Gastrocnemius medialis (tissue), 4 donors: ENCODE measurements around the gene PHF14.

Experiments used
- POLR2A ChIP-seq, 2 donors: fragments of 450-650 bp; IDR thresholded peaks; one replicate each; pipeline ENCODE4 v1.6.1; 2017; ENCODE audit warnings: antibody characterized with exemption in 2 of 2, mild to moderate bottlenecking in 2 of 2, moderate library complexity in 2 of 2
- TF ChIP-seq, protein P1 (sequence below), 5 experiments: fragments of 450-650 bp in 3 of 5; fragments of 200-600 bp in 2 of 5; sonication (generic) in 2 of 5; IDR thresholded peaks in 4 of 5; conservative IDR thresholded peaks in 1 of 5; 1 replicate in 4 of 5; 2 replicates in 1 of 5; pipeline ENCODE4 v1.5.1; 2016 to 2019; ENCODE audit warnings: antibody characterized with exemption in 5 of 5, mild to moderate bottlenecking in 3 of 5, moderate library complexity in 3 of 5

DNA sequence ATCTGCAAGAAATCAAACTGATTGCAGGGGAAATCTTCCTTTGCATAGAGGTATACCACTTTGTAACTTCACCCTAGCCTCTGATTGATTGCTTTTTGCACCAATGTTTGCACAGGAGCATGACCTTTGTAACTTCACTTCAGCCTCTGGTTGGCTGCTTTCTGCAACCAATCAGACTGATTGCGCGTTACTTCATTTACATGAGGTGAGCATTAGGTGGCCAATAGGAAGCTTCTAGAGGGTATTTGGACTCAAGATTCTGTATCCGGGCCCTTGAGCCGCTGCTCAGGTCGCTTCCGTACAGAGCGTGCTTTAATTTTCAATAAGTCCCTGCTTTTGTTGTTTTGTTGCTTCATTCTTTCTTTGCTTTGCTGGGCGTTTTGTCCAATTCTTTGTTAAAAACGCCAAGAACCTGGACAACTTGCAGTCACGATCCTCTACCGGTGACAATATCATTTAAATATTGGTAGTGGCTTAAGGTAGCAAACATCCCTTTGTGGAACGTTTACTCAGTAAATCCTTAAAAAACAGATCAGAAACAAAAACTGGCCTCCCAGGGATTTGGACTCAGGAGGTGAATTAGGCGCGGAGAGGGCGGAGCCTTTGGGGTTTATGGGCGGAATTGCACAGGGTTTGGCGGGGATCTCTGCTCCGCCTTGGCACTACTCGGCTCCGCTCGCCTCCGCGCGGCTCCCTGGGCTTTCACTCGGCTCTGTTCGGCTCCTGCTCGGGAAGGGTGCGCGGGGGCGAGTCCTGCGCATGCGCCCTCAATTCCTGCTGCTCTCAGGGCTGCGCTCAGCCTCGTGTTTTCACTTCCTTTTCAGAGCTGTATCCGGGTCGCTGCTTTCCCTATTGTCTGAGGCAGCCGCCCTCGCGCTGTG, at the start of gene PHF14:
- TF ChIP-seq, protein P1, sequence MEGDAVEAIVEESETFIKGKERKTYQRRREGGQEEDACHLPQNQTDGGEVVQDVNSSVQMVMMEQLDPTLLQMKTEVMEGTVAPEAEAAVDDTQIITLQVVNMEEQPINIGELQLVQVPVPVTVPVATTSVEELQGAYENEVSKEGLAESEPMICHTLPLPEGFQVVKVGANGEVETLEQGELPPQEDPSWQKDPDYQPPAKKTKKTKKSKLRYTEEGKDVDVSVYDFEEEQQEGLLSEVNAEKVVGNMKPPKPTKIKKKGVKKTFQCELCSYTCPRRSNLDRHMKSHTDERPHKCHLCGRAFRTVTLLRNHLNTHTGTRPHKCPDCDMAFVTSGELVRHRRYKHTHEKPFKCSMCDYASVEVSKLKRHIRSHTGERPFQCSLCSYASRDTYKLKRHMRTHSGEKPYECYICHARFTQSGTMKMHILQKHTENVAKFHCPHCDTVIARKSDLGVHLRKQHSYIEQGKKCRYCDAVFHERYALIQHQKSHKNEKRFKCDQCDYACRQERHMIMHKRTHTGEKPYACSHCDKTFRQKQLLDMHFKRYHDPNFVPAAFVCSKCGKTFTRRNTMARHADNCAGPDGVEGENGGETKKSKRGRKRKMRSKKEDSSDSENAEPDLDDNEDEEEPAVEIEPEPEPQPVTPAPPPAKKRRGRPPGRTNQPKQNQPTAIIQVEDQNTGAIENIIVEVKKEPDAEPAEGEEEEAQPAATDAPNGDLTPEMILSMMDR (IDR thresholded peaks at IDR 0.05 in 4 of 5, conservative IDR thresholded peaks at IDR 0.05 in 1 of 5), result no peak
- TF ChIP-seq POLR2A (IDR thresholded peaks at IDR 0.05), result peak; percentile 55
